SK-N-SH treated with all-trans-retinoic acid at 6 μM for 48 hours (cell line): ENCODE results near the gene FTO.
"Not testable (repeated sequence)": the region's sequence is repeated elsewhere in the genome, so short reads cannot be mapped to it uniquely, and the experiment has no call there.

ENCODE experiments used
- ARNTL ChIP-seq: fragments of 450-650 bp; formaldehyde crosslinking; IDR thresholded peaks from 2 replicates; pipeline ENCODE4 v1.5.0; 2020; ENCODE audit warnings: low read depth, mild to moderate bottlenecking, moderate library complexity, borderline replicate concordance
- GLIS3 ChIP-seq: fragments of 250-450 bp; sonication (Bioruptor Pico); IDR thresholded peaks from 2 replicates; pipeline ENCODE4 v1.5.0; 2020; ENCODE audit warnings: mild to moderate bottlenecking, moderate library complexity
- TF ChIP-seq, protein P1 (sequence below): fragments of 250-450 bp; sonication (Bioruptor Pico); IDR thresholded peaks from 2 replicates; pipeline ENCODE4 v1.8.0; 2021; ENCODE audit warnings: low read depth, mild to moderate bottlenecking, moderate library complexity, borderline replicate concordance

DNA sequence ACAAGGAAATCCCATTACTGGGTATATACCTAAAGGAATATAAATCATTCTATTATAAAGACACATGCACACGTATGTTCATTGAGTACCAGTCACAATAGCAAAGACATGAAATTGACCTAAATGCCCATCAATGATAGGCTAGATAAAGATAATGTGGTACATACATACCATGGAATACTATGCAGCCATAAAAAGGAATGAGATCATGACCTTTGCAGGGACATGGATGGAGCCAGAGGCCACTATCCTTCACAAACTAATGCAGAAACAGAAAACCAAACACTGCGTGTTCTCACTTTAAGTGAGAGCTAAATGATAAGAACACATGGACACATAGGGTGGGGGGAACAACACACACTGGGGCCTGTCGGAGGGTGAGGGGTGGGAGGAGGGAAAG lies 18.6 kb upstream of the FTO start:
- not testable (repeated sequence) for TF ChIP-seq ARNTL; GLIS3 (CRISPR knock-in tag)
- TF ChIP-seq, protein P1, sequence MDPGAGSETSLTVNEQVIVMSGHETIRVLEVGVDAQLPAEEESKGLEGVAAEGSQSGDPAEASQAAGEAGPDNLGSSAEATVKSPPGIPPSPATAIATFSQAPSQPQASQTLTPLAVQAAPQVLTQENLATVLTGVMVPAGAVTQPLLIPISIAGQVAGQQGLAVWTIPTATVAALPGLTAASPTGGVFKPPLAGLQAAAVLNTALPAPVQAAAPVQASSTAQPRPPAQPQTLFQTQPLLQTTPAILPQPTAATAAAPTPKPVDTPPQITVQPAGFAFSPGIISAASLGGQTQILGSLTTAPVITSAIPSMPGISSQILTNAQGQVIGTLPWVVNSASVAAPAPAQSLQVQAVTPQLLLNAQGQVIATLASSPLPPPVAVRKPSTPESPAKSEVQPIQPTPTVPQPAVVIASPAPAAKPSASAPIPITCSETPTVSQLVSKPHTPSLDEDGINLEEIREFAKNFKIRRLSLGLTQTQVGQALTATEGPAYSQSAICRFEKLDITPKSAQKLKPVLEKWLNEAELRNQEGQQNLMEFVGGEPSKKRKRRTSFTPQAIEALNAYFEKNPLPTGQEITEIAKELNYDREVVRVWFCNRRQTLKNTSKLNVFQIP (CRISPR knock-in tag), result not testable (repeated sequence)
